GM19238 (cell line): ENCODE results near the gene MAML2.

Experiments
- DNase-seq: peaks from one replicate; pipeline ENCODE4 v3.0.0; 2011; ENCODE audit warnings: low spot score; ENCODE audit not compliant: insufficient read length

MAML2 gene

DNA sequence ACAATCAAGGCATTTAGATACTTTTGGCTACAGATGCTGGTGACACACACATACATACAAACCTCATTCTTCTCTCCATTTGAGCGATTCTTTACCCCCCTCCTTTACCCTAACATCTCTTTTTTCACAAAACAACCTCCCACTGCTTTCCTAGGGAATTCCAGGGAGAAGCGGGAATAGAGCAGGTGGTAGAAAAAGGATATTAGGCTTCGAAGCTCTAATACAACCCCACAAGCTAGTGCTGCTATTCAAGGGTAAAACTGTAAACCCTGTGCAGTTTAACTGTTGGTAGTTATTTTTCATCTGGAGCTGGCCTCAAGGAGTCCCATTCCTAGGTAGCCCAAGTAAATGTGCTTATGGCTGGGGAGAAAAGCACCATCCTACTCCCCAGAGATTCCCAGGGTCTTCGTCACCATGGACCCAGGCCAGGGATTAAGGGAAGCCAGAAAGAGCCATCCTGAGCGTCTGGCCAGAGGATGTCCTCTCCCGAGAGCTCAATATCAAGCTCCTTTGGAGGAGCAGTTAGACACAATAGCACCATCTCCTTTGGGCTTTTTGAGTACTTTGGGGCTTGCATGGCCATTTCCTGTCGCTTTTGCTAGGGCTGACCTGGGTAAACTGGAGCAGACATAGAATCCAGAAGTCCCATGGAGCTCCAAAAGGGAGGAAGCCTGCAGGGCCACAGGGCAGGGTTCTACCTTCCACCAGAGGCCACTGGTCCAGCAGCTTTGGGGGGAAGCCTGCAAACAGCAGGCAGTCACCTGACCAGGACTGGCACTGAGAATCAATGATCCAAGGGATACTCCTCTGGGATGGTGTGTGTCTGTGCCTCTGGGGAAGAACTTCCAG is 3.1 kb downstream of the MAML2 start:
- DNase-seq = no peak

DNA sequence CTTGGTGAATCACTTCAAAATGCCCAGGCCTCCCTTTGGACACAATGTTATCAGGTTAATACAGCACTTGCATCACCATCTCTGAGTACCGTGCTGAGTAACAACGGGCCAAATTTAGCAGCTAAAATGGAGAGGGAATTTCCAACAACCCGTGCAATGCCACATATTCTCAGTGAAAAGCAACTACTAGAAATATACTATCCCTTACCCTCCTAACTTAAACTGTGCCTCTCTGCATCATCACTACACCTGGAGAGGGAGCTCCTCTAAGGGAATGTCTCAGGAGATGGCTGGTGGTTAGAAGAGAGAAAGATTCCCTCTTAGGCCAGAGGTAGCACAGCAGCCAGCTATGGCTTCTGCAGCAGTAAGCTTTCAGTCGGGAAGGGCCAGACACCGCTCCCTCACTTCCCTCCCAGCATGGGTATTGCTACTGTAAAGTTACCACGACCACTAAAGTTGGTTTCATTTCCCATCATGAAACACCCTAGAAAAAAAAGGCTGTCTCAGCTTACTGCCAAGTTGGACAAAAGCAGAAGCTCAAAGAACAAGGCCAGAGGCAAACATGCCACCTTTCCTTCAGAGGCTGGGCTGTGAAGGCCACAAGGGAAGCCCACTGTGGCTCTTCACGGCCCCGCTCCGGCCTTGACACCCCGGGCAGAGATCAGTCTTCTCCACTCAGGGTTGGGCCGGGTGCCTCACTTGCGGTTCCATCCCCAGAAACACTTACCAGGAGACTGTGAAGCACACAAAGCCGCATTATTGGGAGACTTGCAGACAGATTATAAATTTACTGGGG is 3.9 kb downstream of the MAML2 start:
- peak; percentile 23 for DNase-seq

DNA sequence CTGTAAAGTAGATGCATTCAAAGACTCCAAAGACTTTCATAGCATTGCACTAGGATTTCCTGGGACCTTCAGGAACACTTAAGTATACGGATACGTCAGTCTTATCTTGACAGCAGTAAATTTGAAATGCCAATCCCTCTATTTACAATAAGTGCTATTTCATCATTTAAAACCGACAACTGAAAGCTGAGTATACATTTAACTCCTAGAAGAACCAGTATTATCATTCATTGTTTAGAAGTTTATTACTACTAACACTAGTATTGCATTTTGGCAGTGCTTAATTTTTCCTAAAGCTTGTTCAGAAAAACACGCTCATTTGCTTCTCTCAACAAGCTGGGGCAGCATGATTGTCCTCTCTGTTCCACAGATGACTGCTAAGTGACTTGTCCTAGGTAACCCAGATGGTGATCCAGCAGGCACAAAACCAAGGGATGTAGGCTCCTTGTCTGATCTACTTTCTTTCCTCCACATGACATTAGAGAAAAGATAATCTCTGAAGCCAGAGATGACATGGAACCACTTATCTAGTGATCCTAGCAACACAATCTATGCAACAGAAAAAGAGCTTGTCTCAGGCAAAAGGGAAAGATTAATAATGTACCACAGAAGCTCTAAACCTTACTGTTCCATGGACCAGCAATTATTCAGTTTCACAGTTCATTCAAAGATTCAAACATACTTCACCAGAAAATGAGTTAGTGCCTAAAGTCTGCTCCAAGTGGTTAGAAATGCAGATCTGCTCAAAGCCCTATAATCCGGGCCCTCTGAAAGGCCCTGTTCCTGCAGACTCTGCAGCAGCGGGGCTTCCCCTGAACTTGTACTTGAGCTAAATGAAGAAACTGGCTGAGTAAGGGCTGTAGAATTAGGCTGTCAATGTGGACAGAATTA is 5.2 kb downstream of the MAML2 start:
- DNase-seq = no peak

DNA sequence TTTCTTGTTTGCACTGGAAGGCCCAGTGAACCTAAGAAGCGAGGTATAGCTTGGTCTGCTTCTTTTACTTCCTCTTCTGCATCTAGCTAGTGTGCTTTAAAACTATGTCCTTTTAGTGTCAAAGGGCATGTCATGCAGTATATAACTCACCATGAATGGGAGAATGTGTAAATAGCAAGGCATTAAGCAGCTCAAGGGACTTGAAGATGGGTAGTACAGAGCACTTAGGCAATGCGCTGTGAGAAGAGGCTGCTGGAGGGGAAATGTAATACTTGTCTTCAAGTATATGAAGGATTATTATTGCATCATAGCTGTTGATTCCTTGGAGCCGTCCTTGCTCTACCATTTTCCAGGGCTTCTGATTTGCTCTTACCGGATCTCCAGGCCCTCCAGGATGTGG is 7.6 kb downstream of the MAML2 start:
- no peak for DNase-seq

DNA sequence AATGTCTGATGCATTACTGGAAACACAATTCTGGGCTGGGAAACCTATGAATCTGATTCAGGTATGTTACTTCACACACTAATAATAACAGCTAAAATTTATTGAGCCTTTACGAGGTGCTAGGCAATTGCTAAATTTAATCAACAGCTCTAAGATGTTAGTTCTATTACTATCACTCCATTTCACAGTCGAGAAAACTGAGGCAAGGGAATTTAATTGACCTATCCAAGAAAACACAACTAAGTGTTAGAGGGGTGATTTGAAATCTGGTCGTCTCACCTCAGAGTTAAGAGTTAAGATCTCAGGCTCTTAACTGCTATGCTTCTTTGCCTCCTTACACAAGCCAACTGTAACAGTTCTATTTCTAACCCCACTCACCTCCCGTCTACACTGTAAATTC is 8.8 kb downstream of the MAML2 start:
- no peak for DNase-seq

DNA sequence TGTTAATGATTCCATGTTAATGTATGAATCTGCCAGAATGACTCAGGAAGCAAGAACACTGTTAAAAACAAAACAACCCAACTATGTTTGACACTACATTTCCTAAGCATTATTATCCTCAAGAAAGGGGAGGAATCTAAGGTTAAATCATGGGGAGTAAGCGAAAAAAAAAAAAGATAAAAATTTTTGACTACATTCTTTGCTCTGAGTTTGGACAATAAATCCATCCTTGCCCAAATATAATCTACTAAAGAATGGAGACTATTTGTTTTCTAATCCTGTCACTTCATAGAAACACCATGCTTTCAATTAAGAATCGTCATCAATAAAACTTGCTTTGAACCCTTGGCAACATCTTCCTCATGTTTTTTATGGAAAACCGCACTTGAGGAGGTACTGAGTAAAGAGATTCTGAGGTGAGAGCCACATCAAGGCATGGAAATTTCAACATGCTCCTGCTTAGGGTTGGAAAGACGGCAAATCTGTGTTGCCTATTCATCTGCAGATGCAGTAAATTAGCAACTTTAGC is 9.7 kb downstream of the MAML2 start:
- DNase-seq = no peak

DNA sequence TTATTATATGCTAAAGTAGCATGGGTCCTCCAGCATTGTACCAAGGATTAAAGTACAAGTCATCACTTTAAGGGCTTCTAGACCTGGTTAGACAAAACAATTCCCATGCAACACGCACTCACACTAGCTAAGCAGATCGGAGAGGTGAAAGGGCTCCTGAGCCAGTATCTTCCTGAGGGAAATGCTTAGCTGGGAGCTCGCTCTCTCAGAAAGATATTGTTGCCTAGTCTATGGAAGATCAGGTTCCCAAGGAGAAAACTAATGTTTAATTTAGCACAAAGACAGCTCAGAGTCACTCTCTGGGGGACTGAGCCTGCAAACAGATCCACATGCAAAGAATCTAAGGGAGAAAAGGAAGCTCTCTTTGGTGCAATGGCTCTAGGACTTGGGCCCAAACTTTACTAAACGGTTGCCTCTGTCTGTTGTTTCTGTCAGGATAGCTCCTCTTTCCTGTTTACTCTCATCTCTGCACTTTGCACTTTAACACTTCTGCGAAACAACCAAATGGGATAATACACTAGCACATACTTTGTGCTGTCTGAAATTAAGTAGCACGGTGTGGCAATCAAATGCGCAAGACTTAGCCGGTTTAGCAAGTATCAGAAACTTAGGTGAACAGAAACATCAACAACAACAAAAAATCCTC is 10.7 kb downstream of the MAML2 start:
- no peak for DNase-seq

DNA sequence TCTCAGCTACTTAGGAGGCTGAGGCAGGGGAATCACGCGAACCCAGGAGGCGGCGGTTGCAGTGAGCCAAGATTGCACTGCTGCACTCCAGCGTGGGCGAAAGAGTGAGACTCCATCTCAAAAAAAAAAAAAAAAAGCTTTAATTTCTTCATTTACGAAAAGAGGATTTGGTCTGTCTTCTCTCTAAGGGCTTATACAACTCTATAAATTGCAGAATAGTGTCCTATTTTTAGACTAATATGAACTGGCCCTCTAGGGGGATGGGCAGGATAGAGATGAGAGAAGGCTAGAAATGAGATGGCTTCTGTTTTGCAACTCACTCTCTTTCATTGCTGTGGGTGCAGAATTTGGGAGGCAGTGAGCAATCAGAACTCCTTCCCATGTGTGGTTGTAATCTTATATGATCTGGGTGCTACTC is 11.3 kb downstream of the MAML2 start:
- DNase-seq = no peak

DNA sequence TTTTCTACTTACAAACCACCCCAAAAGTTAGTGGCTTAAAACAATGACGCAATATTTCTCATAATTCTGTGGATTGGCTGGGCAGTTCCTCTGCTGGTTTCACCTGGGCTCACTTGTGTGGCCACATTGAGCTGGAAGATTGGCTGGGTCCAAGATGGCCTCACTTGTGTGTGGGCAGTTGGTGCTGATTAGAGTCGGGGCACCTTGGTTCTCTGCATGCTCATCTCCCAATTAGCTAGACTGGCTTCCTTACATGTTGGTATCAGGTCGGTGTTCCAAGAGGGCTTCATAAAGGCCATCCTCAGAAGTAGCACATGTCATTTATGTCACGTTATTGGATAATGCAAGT is 12.5 kb downstream of the MAML2 start:
- DNase-seq = no peak

DNA sequence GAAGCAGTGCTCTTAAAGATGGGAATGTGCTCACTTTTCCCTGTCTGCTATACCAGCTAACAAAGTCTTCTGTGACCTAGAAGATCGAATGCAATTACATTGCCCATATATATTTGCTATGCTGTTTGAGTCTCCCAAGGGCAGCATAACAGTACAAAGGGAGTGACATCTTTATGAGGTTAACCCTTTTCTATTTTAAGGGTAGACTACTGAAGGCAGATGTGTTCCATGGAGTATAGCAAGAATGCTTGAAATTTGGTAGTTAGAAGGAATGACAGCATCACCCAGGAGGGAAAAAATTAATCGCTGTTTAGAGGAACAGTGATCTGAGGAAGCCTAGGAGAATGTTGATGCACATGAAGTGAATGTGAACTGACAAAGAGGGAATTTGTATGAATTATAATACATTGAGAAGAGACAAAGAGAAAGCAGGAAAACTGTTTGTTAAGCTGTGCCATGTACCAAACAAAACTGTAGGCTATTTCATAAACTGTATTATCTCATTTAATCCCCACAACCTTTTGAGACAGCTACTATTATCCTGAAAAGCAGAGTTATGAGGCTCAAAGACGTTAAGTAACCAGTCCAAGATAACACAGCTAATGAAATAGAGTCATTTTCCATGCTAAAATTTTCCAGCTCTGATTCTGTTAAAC is 13.0 kb downstream of the MAML2 start:
- no peak for DNase-seq

DNA sequence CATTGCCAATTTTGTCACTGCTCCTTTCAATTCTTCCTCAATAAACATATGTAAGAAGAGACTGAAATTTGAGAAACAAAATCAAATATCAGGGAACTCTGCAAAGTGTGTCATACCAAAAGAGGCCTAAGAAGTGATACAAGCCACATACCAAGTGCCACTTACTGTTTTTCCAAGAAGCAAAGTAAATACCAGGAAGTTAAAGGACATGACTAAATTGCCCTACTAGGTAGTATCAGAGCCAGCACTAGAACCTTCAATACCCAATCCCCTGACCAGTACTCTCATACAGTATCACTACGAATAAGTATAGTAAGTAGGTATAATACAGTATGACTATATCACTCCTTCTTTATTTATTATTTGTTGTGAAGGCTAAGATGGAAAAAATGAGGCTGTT is 13.6 kb downstream of the MAML2 start:
- DNase-seq = no peak

DNA sequence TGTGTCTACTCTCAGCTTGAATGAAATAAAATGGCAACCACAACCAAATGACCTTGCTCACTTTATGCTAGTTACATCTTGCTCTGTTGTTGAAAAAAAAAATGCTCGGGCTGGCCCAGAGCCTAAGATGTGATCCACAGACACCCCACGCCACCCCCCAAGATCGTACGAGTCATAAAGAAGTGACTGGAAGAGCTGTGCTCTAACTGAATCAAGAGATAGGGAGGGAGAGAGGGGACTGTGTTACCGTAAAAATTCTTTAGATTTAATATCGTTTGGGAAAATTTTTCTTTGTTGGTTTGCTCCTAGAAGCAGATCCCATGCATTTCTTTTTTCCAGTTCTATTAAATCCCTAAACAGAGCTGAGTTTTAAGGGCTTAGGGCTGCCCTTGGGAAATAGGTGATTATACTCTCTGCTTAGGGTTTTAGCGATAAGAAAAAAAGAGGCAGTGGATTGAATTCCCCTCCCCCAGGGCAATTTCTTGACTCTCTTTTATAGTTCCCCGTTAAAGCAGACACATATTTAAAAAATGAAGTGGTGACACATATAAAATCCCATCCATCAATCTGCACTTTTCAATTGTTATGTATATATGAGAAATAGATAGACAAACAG is 14.5 kb downstream of the MAML2 start:
- no peak for DNase-seq

DNA sequence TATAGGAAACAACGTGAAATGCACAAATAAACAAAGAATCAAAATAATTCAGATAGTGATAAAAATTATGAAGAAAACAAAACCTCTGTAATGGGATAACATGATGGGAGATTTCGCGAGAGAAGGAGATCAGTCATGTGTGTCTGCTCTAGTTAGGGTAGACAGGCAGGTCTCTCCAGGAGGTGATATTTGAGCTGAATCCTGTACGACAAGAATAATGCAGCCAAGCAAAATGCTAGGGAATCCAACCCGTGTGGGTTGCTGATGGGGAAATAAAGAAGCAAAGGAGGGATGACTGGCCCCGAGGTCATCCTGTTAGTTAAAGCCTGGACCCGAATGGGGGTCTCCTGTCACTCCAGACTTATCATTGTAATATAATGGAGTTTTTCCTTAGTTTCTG is 16.0 kb downstream of the MAML2 start:
- no peak for DNase-seq

DNA sequence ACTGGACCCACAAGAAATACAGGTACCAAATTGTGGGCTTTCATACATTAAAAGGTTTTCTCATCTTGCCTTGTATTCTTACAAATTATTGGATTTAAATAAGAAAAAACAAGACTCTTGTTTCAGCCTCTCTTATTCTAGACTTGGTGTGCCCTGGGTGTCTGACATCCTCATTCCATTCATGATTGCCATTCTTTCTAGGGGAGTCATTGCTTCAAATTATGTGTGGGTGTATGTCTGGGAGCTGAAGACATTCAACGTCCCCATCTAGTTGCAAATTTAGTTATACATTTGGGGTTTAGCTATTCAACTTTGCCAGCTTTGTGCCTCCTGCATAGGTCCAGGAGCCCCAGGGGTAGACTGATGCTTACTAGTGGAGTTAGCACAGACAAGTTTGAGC is 18.1 kb downstream of the MAML2 start:
- DNase-seq = no peak

DNA sequence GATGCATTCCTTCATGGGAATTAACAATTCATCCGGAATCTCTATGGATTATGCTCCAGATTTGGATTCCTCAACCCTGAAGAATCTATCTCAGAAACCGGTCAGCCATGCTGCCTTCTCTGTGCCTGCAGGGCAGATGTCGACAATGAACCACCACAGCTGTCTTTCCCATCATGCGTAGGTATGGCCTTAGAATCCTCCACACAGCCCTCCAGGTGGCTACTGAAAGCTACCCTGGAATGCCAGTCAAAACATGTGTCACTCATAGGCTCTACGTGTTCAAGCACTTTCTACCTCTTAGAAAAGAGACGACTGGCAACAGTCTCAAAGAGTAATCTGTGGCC is 19.4 kb downstream of the MAML2 start:
- DNase-seq = no peak

DNA sequence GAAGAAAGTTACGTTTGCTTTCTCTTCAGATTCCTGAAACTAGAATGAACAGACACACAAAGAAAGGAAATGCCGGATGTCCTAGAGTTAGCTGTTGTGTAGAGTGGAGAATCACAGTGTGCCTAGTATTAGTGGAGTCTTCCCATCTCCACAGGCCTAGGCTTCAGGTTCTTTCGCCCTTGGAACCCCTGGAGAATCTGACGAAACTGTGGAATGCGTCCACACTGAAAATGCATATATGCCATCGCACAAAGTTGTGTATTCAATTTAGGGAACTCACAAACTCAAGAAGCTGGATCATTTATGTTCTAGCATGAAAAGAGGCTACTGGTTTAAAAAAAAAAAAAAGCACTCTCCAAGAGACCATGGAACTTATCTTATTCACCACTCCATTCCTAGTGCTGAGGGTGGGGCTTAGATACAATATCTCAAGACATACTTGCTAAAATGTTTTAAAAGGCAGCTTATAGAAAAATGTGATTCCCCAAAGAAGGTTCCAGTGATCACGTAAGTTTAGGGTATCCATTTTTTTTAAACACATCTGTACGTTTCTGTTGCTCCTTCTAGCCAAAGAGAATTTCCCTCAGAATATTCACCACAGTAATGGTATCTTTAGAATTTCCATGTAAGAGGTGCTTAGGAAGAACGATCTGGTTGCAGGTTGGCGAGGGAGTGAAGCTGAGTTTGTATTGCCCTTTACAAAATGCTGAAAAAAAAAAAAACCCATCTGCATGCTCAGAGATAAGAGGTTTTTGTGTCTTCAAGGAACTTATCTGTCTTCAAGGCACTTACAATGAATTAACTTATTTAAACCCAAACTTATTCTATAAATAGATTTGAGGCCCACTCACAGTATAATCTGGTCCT is 20.0 kb downstream of the MAML2 start:
- DNase-seq = no peak

DNA sequence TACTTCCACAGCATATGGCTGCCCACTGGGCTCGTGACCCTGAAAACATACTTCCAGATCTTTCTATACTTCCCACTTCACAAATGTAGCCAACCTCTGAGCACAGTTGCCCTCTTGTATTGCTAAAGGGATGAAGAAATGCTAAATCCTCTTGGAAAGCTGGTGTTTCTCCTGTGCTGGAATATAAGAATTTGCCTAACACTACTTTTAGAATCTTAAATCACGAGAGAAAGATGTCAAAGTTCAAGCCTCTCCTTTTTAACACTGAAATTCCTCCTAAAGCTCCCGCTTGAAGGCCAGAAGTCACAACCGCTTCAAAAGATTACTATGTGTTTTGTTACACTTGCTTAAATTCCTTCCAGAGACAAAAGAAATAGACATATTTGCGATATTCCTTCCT is 21.9 kb downstream of the MAML2 start:
- DNase-seq = no peak

DNA sequence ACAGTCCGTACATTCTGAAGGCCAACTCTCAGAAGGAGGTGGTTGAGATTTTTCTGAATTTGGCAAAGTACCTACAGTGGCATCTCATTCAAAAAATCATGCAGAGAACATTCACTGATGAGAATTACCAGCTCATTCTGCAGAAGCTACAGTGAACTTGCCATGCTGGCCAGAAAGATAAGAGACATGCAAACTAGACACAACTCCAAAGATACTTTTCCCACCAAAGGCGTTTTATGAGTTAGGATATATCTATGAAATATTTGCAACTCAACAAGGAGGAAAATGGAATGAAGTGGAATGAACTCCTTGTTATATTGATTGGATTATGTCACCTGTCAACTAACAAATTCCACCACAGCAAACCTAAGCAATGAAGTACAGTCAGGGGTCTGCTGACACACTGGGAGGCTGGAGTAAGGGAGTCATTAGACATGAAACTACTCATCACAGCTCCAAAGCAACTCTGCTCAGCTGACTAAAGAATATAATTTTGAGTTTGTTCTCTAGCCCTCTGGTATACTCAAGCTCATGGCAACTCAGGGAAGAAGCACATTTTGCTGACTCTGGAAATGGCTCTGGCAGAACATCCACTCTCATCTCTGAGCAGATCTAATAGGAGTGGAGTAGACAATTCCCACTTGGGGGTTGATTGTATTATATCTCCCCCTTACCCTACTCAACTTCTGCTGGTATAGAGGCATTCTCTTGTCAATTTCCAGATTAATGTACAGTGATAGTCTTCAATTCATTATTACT is 22.9 kb downstream of the MAML2 start:
- no peak for DNase-seq

DNA sequence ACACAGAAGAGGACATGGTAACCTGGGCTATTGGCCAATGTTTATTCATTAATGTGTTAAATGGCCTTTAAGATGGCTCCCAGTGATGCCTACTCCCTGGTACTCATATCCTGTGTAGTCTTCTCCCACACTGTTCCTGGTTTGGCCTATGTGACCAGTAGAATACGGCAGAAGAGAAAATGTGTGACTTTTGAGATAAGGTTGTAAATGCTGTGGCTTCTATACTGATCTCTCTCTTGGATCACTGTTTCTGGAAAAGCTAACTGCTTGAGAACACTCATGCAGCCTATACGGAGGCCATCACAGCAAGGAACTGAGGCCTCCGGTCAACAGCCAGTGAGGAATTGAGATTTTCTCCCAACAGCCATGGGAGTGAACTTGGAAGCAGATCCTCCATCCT is 24.1 kb downstream of the MAML2 start:
- no peak for DNase-seq
